Ishikawa (cell line): ENCODE data around the gene HOXC11.

ENCODE experiments used
- CEBPB ChIP-seq: IDR thresholded peaks from 2 replicates; pipeline ENCODE4 v1.6.1; 2012
- CREB1 ChIP-seq: IDR thresholded peaks from 2 replicates; pipeline ENCODE4 v1.6.1; 2012; ENCODE audit warnings: low read depth
- EGR1 ChIP-seq: IDR thresholded peaks from 2 replicates; pipeline ENCODE4 v1.6.1; 2012
- EP300 ChIP-seq: IDR thresholded peaks from 2 replicates; pipeline ENCODE4 v1.6.1; 2012; ENCODE audit warnings: borderline replicate concordance
- FOXM1 ChIP-seq: IDR thresholded peaks from 2 replicates; pipeline ENCODE4 v1.6.1; 2012; ENCODE audit warnings: low read depth, borderline replicate concordance
- MAX ChIP-seq: IDR thresholded peaks from 2 replicates; pipeline ENCODE4 v1.6.1; 2012
- NFIC ChIP-seq: IDR thresholded peaks from 2 replicates; pipeline ENCODE4 v1.6.1; 2012
- RAD21 ChIP-seq: IDR thresholded peaks from 2 replicates; pipeline ENCODE4 v1.6.1; 2012; ENCODE audit warnings: low read depth
- TAF1 ChIP-seq: IDR thresholded peaks from 2 replicates; pipeline ENCODE4 v1.6.1; 2012; ENCODE audit warnings: low read depth, mild to moderate bottlenecking
- TCF12 ChIP-seq: IDR thresholded peaks from 2 replicates; pipeline ENCODE4 v1.6.1; 2012; ENCODE audit warnings: low read depth
- TEAD4 ChIP-seq: IDR thresholded peaks from 2 replicates; pipeline ENCODE4 v1.6.1; 2012
- YY1 ChIP-seq: IDR thresholded peaks from 2 replicates; pipeline ENCODE4 v1.6.1; 2012; ENCODE audit warnings: low read depth
- ZBTB7A ChIP-seq: IDR thresholded peaks from 2 replicates; pipeline ENCODE4 v1.6.1; 2012; ENCODE audit warnings: low read depth
- TF ChIP-seq, protein P1 (sequence below): IDR thresholded peaks from 2 replicates; pipeline ENCODE4 v1.6.1; 2012; ENCODE audit warnings: low read depth, mild to moderate bottlenecking
- TF ChIP-seq, protein P2 (sequence below): IDR thresholded peaks from 2 replicates; pipeline ENCODE4 v1.6.1; 2012

The HOXC11 gene

DNA sequence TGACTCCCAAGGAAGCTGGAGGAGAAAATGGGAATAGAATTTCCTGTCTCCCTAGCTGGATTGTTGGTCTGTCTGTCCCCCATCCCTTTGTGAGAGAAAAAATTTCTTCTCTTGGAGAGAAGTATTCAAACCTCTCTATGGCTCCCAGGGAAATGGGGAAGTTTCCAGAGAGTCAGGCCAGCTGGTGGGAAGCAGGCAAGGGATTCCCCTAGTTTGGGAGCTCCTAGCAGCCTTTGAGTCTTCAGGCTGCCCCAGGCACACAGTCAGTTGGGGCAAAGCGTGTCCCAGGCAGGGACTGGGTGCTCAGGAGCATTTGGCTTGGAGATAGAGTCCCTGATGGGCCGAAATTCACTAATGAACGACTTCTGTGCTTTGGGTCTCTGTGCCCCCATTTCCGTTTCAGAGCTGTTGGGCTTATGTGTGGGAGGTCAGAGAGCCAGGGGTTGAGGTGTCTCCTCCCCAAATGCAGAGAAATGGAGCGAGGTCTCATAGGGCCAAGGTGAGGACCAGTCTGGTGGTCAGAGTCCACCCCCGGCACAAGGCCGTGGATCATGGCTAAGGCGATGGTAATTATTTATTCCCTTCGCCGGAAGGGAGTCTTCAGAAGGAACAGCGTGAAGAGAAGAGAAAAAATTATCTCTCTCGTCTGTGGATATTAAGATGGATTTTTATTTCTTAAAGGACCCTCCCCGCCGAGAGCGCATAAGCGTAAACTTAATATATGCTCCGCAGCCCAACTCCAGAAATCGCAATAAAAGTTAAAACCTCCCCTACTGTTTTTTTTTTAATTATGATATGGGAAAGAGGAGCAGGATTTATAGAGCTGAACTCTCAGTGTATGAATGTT is 20.5 kb downstream of the HOXC11 start:
- TF ChIP-seq CREB1 (no peak), MAX (no peak), CEBPB (no peak), EP300 (no peak), TAF1 (no peak), NFIC (no peak), ZBTB7A (no peak), TEAD4 (no peak), YY1 (no peak), EGR1 (no peak), TCF12 (no peak), RAD21 (no peak), FOXM1 (no peak)
- TF ChIP-seq, protein P1, sequence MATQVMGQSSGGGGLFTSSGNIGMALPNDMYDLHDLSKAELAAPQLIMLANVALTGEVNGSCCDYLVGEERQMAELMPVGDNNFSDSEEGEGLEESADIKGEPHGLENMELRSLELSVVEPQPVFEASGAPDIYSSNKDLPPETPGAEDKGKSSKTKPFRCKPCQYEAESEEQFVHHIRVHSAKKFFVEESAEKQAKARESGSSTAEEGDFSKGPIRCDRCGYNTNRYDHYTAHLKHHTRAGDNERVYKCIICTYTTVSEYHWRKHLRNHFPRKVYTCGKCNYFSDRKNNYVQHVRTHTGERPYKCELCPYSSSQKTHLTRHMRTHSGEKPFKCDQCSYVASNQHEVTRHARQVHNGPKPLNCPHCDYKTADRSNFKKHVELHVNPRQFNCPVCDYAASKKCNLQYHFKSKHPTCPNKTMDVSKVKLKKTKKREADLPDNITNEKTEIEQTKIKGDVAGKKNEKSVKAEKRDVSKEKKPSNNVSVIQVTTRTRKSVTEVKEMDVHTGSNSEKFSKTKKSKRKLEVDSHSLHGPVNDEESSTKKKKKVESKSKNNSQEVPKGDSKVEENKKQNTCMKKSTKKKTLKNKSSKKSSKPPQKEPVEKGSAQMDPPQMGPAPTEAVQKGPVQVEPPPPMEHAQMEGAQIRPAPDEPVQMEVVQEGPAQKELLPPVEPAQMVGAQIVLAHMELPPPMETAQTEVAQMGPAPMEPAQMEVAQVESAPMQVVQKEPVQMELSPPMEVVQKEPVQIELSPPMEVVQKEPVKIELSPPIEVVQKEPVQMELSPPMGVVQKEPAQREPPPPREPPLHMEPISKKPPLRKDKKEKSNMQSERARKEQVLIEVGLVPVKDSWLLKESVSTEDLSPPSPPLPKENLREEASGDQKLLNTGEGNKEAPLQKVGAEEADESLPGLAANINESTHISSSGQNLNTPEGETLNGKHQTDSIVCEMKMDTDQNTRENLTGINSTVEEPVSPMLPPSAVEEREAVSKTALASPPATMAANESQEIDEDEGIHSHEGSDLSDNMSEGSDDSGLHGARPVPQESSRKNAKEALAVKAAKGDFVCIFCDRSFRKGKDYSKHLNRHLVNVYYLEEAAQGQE, result no peak
- TF ChIP-seq, protein P2, sequence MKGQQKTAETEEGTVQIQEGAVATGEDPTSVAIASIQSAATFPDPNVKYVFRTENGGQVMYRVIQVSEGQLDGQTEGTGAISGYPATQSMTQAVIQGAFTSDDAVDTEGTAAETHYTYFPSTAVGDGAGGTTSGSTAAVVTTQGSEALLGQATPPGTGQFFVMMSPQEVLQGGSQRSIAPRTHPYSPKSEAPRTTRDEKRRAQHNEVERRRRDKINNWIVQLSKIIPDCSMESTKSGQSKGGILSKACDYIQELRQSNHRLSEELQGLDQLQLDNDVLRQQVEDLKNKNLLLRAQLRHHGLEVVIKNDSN, result no peak

GRCh38 chr12:53994009-53994263 is 21.0 kb downstream of the HOXC11 start:
- TF ChIP-seq EP300, result no peak
- no peak for TF ChIP-seq FOXM1
- TF ChIP-seq RAD21, result no peak
- no peak for TF ChIP-seq ZBTB7A
- no peak for TF ChIP-seq CREB1
- TF ChIP-seq MAX, result no peak
- TF ChIP-seq, protein P2, result no peak
- no peak for TF ChIP-seq TCF12
- no peak for TF ChIP-seq TEAD4
- TF ChIP-seq TAF1, result no peak

- TF ChIP-seq, protein P2, result no peak
- TF ChIP-seq CEBPB (no peak), CREB1 (no peak), MAX (no peak), FOXM1 (no peak), RAD21 (no peak), TCF12 (no peak), EGR1 (no peak), EP300 (no peak), TEAD4 (no peak), NFIC (no peak), YY1 (no peak), ZBTB7A (no peak), TAF1 (no peak)
- TF ChIP-seq, protein P1, result no peak
Measured at GRCh38 chr12:53994264-53995001, 21.5 kb downstream of the HOXC11 start.

GRCh38 chr12:53995002-53995377 is 22.1 kb downstream of the HOXC11 start:
- TF ChIP-seq ZBTB7A, result 0 out of 2 replicates have a peak, but pooled peaks have one; percentile 6
- TF ChIP-seq CREB1, result no peak
